Testis (tissue), 2 donors: ENCODE results near the gene KIF26A.

ENCODE experiments used
- POLR2A ChIP-seq: fragments of 450-650 bp; IDR thresholded peaks from one replicate; pipeline ENCODE4 v1.6.1; 2017; ENCODE audit warnings: antibody characterized with exemption, mild to moderate bottlenecking, moderate library complexity
- TF ChIP-seq, protein P1 (sequence below), 3 experiments: fragments of 450-650 bp in 2 of 3; fragments of 200-600 bp in 1 of 3; sonication (generic) in 1 of 3; IDR thresholded peaks; one replicate each; pipeline ENCODE4 v1.5.1; 2016 to 2019; ENCODE audit warnings: antibody characterized with exemption in 3 of 3, mild to moderate bottlenecking in 2 of 3, moderate library complexity in 1 of 3

DNA sequence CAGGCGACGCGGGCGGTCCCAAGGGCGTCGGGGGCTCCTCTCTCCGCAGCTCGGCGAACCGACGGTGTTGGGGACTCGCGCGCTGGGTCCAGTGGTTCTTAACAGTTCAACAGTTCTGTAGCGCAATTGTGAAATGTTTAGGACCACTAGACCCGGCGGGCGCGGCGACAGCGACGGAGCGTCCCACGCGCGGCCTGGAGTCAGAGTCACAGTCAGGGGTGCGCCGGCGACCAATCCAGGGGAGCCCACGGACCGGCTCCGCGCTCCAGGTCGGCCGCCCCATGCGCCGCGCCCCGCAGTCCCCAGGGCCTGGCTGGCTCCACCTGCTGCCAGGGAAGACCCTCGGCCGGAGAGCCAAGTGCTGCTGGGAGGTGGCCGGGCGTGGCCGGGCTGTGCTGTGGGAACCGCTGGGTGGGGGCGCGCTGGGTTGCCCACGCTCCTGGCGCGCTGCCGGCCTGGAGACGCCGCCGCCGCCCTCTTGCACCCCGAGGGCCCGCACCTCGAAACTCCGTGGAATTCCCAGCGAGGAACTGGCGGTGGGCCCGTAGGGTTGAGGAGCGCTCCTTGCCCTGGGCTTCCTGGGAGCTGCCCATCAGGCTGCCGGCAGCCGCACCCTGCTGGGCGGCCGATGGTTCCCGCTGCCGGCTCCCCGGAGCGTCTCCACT lies 20.9 kb upstream of the KIF26A start:
- TF ChIP-seq POLR2A = no peak
- TF ChIP-seq, protein P1, sequence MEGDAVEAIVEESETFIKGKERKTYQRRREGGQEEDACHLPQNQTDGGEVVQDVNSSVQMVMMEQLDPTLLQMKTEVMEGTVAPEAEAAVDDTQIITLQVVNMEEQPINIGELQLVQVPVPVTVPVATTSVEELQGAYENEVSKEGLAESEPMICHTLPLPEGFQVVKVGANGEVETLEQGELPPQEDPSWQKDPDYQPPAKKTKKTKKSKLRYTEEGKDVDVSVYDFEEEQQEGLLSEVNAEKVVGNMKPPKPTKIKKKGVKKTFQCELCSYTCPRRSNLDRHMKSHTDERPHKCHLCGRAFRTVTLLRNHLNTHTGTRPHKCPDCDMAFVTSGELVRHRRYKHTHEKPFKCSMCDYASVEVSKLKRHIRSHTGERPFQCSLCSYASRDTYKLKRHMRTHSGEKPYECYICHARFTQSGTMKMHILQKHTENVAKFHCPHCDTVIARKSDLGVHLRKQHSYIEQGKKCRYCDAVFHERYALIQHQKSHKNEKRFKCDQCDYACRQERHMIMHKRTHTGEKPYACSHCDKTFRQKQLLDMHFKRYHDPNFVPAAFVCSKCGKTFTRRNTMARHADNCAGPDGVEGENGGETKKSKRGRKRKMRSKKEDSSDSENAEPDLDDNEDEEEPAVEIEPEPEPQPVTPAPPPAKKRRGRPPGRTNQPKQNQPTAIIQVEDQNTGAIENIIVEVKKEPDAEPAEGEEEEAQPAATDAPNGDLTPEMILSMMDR (IDR thresholded peaks at IDR 0.05) = no peak
